Measurements from ENCODE around the gene GART. TPM values are rescaled to one million over a fixed set of nuclear protein-coding genes. Genes with fewer than 3 reads are reported as not detected.
A peak's percentile ranks its signal among the peaks of the same experiment; 100 is the strongest.

GART gene
- total and polyA plus RNA-seq, 2 of the 4 experiments (the other 2 are of a cell fraction) = 29.9 to 73.8 TPM

DNA sequence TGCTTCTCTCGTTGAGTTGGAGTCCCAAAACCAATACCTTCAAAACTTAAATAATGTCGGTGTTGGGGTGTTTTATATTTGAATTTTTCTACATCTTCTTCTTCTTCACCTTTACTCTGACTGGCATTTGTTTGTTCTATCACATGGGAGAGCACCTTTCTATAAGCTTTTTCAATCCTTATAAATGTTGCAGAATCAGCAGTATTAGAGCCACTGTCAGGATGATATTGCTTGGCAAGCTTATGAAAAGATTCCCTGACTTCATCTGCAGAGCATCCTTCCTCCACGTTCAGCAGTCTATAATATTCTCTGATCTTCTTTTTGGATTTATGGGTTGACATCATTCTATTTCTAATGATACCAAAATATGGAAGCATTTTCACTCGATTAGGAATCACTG, 53.0 kb downstream of the GART start:
- H3K9me1 ChIP-seq (ENCODE audit: insufficient read depth, low read length) = 0 out of 2 replicates have a peak, but pooled peaks cover 4% of the 10 kb centered on the region
- no peak for DNase-seq
- no peak overlapping the region for H3K14ac ChIP-seq (replicated peaks; ENCODE audit: low read depth, low read length)
- no peak overlapping the region for H3K23ac ChIP-seq (ENCODE audit: low read depth, low read length)
- no peak overlapping the region for H2AK5ac ChIP-seq (ENCODE audit: low read depth, low read length)
- H2BK15ac ChIP-seq (ENCODE audit: low read depth, low read length) = no peak overlapping the region
- WGBS, 2 experiments (ENCODE audit: extremely low coverage in 2 of 2, insufficient read length in 1 of 2) = no CpG with 5 or more reads among the region's 4 CpGs
- H2BK120ac ChIP-seq (ENCODE audit: low read depth, low read length) = no peak overlapping the region
- 0 out of 4 replicates have a peak, but pooled peaks cover 0 to 2% of the 10 kb centered on the region in 2 experiments for H3K79me1 ChIP-seq (ENCODE audit: low read depth in 1 of 2, low read length in 2 of 2)
- no peaks in the 10 kb centered on the region for H3K9me3 ChIP-seq (ENCODE audit: control insufficient read depth, insufficient read depth, low read length)
- peaks cover 3% of the 10 kb centered on the region; the same call in 1 of the 2 replicates for H3K4me1 ChIP-seq (ENCODE audit: control insufficient read depth, insufficient read depth, low read length)
- in situ Hi-C loops (cut with MboI; ENCODE audit: low sequenced_read_pairs) (no loop called here), dilution Hi-C loops (cut with HindIII; ENCODE audit: low sequenced_read_pairs, unreplicated experiment) (no loop called here), intact Hi-C loops (cut with micrococcal nuclease) (no loop called here)
- H4K91ac ChIP-seq (ENCODE audit: insufficient read depth, low read depth, low read length) = no peak overlapping the region
- POLR2A ChIA-PET (ENCODE audit: unreplicated experiment) = no interaction called here
- no peak overlapping the region for H2BK5ac ChIP-seq (ENCODE audit: low read depth, low read length, poor library complexity, severe bottlenecking)
- no peaks in the 10 kb centered on the region for H3K36me3 ChIP-seq (ENCODE audit: control insufficient read depth, insufficient read depth, low read length)
- H3K4ac ChIP-seq (ENCODE audit: low read depth, low read length) = no peak overlapping the region
- ATAC-seq (ENCODE audit: low read depth) = no peak
- no peak overlapping the region for H2AK9ac ChIP-seq (replicated peaks; ENCODE audit: low read depth, low read length, poor library complexity)
- CTCF ChIA-PET = no interaction called here
- H3K27ac ChIP-seq (ENCODE audit: insufficient read depth, low read length) = no peak overlapping the region
- no peaks in the 10 kb centered on the region for H4K20me1 ChIP-seq (ENCODE audit: insufficient read depth, low read length)
- BruUV-seq (replicated peaks) = no TSS peak
- H4K5ac ChIP-seq (ENCODE audit: low read depth, low read length) = no peak overlapping the region
- no peak overlapping the region for H3K4me3 ChIP-seq (ENCODE audit: insufficient read depth, low read depth, low read length)
- no peak overlapping the region for H3K56ac ChIP-seq (ENCODE audit: extremely low read depth, insufficient read depth, low read length)
- H2AFZ ChIP-seq (replicated peaks; ENCODE audit: low read length, poor library complexity) = no peak overlapping the region
- H3K9ac ChIP-seq (ENCODE audit: low read depth, low read length) = no peak overlapping the region
- H4K8ac ChIP-seq (ENCODE audit: low read depth in 2 of 2, low read length in 2 of 2) = no peak overlapping the region
- H2BK20ac ChIP-seq (ENCODE audit: low read depth, low read length) = no peak overlapping the region
- no peaks in the 10 kb centered on the region for H3K27me3 ChIP-seq (ENCODE audit: control insufficient read depth, insufficient read depth, low read length)
- TF ChIP-seq MXI1 (IDR thresholded peaks at IDR 0.05; ENCODE audit: borderline replicate concordance, low read depth, low read length) (no peak), MAFK (IDR thresholded peaks at IDR 0.05; ENCODE audit: low read depth, low read length) (peak; percentile 76)
- H3K4me2 ChIP-seq (ENCODE audit: low read depth, low read length) = no peak overlapping the region
- H3K18ac ChIP-seq (ENCODE audit: low read depth, low read length) = no peak overlapping the region

Measured in IMR-90 (cell line).